ENCODE results near the gene TMEM212. TPM values are rescaled to one million over a fixed set of nuclear protein-coding genes. Genes with fewer than 3 reads are reported as not detected.

The TMEM212 gene
- total and polyA plus RNA-seq, 2 donors (not counting 1 experiment from before 2014, with no cell fraction given), result not detected

- H2AFZ ChIP-seq (ENCODE audit: insufficient read depth, low read depth, low read length, poor library complexity, severe bottlenecking), result no peak overlapping the region
- ATAC-seq (ENCODE audit: low read depth) (no peak), DNase-seq (no peak)
- H3K27me3 ChIP-seq (replicated peaks in 1 of 4; ENCODE audit: control extremely low read depth in 1 of 4, control insufficient read depth in 3 of 4, insufficient read depth in 4 of 4, low read length in 3 of 4), result peaks cover 0 to 5% (median 2%) of the 10 kb centered on the region in 4 experiments
- Mint-ChIP-seq H3K27me3 (peaks cover 12% of the 10 kb centered on the region), H3K9me3 (ENCODE audit: insufficient read depth) (peaks cover 2% of the 10 kb centered on the region), H3K4me3 (no peak overlapping the region), H3K4me1 (no peaks in the 10 kb centered on the region), H3K27ac (no peak overlapping the region)
- intact Hi-C loops (cut with micrococcal nuclease), result no loop called here
- POLR2A ChIA-PET, result no interaction called here
- H3K4me3 ChIP-seq (ENCODE audit: control extremely low read depth in 1 of 5, extremely low read depth in 1 of 5, insufficient read depth in 1 of 5, low read depth in 2 of 5, low read length in 4 of 5), result no peak overlapping the region
- TF ChIP-seq EZH2 (IDR thresholded peaks at IDR 0.05; ENCODE audit: borderline replicate concordance, insufficient read depth, low read depth, low read length, poor library complexity, severe bottlenecking), result no peak
- TF ChIP-seq CTCF (IDR thresholded peaks at IDR 0.05), result no peak
- H3K4me1 ChIP-seq (ENCODE audit: control insufficient read depth in 2 of 2, insufficient read depth in 2 of 2, low read length in 2 of 2), result no peaks in the 10 kb centered on the region
- no peak overlapping the region for H3K4me2 ChIP-seq (replicated peaks; ENCODE audit: low read depth, low read length, poor library complexity, severe bottlenecking)
- no peaks in the 10 kb centered on the region for H3K9me3 ChIP-seq (ENCODE audit: control extremely low read depth in 1 of 3, control insufficient read depth in 2 of 3, insufficient read depth in 1 of 3, low read length in 2 of 3)
- no peaks in the 10 kb centered on the region for H3K79me2 ChIP-seq (ENCODE audit: control insufficient read depth, insufficient read depth, low read length)
- no peak overlapping the region for H3K9ac ChIP-seq (ENCODE audit: low read length)
- H3K27ac ChIP-seq (ENCODE audit: low read length in 2 of 2), result no peak overlapping the region
- no peaks in the 10 kb centered on the region for H4K20me1 ChIP-seq (ENCODE audit: control insufficient read depth, insufficient read depth, low read length, poor library complexity, severe bottlenecking)
- WGBS (ENCODE audit: insufficient coverage), result no CpG with 5 or more reads among the region's 2 CpGs
- H3K36me3 ChIP-seq (replicated peaks in 1 of 2; ENCODE audit: control extremely low read depth in 1 of 2, control insufficient read depth in 1 of 2, extremely low read depth in 1 of 2, insufficient read depth in 2 of 2, low read length in 1 of 2), result no peaks in the 10 kb centered on the region
- CTCF ChIA-PET, result no interaction called here
These were observed 27.1 kb upstream of the TMEM212 start for GRCh38 chr3:171815973-171816595.

- Histone ChIP-seq H4K20me1 (ENCODE audit: control insufficient read depth, insufficient read depth, low read length, poor library complexity, severe bottlenecking) (no peaks in the 10 kb centered on the region), H3K79me2 (ENCODE audit: control insufficient read depth, insufficient read depth, low read length) (no peaks in the 10 kb centered on the region), H2AFZ (ENCODE audit: insufficient read depth, low read depth, low read length, poor library complexity, severe bottlenecking) (no peak overlapping the region), H3K9ac (ENCODE audit: low read length) (no peak overlapping the region), H3K27me3 (replicated peaks in 1 of 4; ENCODE audit: control extremely low read depth in 1 of 4, control insufficient read depth in 3 of 4, insufficient read depth in 4 of 4, low read length in 3 of 4) (peaks cover 0 to 4% (median 0%) of the 10 kb centered on the region in 4 experiments), H3K4me2 (replicated peaks; ENCODE audit: low read depth, low read length, poor library complexity, severe bottlenecking) (no peak overlapping the region), H3K4me1 (ENCODE audit: control insufficient read depth in 2 of 2, insufficient read depth in 2 of 2, low read length in 2 of 2) (no peaks in the 10 kb centered on the region), H3K4me3 (ENCODE audit: control extremely low read depth in 1 of 5, extremely low read depth in 1 of 5, insufficient read depth in 1 of 5, low read depth in 2 of 5, low read length in 4 of 5) (no peak overlapping the region), H3K36me3 (replicated peaks in 1 of 2; ENCODE audit: control extremely low read depth in 1 of 2, control insufficient read depth in 1 of 2, extremely low read depth in 1 of 2, insufficient read depth in 2 of 2, low read length in 1 of 2) (no peaks in the 10 kb centered on the region), H3K9me3 (ENCODE audit: control extremely low read depth in 1 of 3, control insufficient read depth in 2 of 3, insufficient read depth in 1 of 3, low read length in 2 of 3) (no peaks in the 10 kb centered on the region), H3K27ac (ENCODE audit: low read length in 2 of 2) (no peak overlapping the region)
- Mint-ChIP-seq H3K27me3 (peaks cover 4% of the 10 kb centered on the region), H3K27ac (no peak overlapping the region), H3K4me3 (no peak overlapping the region), H3K9me3 (ENCODE audit: insufficient read depth) (peaks cover 2% of the 10 kb centered on the region), H3K4me1 (no peaks in the 10 kb centered on the region)
- TF ChIP-seq EZH2 (IDR thresholded peaks at IDR 0.05; ENCODE audit: borderline replicate concordance, insufficient read depth, low read depth, low read length, poor library complexity, severe bottlenecking) (no peak), CTCF (IDR thresholded peaks at IDR 0.05) (no peak)
- ChIA-PET POLR2A (no interaction called here), CTCF (no interaction called here)
- intact Hi-C loops (cut with micrococcal nuclease), result no loop called here
- no peak for ATAC-seq (ENCODE audit: low read depth)
- WGBS (ENCODE audit: insufficient coverage), result no CpG with 5 or more reads among the region's 4 CpGs
- DNase-seq, result no peak
These were observed 25.9 kb upstream of the TMEM212 start for GRCh38 chr3:171817074-171817800.
